ENCODE measurements around the gene HAGH.

HAGH gene

GRCh38 chr16:1767116-1767994 lies 59.3 kb downstream of the HAGH start:
- H3K4me3 ChIP-seq (ENCODE audit: low read depth, low read length) = no peak overlapping the region
- peaks cover 80% of the 10 kb centered on the region for H3K36me3 ChIP-seq
- DNase-seq = no peak
- H3K27me3 ChIP-seq (ENCODE audit: insufficient read depth, low read depth, severe bottlenecking) = no peaks in the 10 kb centered on the region
- H3K9me3 ChIP-seq (ENCODE audit: severe bottlenecking) = no peaks in the 10 kb centered on the region
- TF ChIP-seq CTCF (IDR thresholded peaks at IDR 0.05; ENCODE audit: low read depth, low read length) = no peak
- H3K27ac ChIP-seq = no peak overlapping the region

- H3K4me3 ChIP-seq (ENCODE audit: low read depth, low read length) = no peak overlapping the region
- peaks cover 74% of the 10 kb centered on the region for H3K36me3 ChIP-seq
- DNase-seq = no peak
- no peaks in the 10 kb centered on the region for H3K9me3 ChIP-seq (ENCODE audit: severe bottlenecking)
- H3K27ac ChIP-seq = no peak overlapping the region
- TF ChIP-seq CTCF (IDR thresholded peaks at IDR 0.05; ENCODE audit: low read depth, low read length) = no peak
- H3K27me3 ChIP-seq (ENCODE audit: insufficient read depth, low read depth, severe bottlenecking) = no peaks in the 10 kb centered on the region
Observed at GRCh38 chr16:1766701-1767100, 59.9 kb downstream of the HAGH start.

DNA sequence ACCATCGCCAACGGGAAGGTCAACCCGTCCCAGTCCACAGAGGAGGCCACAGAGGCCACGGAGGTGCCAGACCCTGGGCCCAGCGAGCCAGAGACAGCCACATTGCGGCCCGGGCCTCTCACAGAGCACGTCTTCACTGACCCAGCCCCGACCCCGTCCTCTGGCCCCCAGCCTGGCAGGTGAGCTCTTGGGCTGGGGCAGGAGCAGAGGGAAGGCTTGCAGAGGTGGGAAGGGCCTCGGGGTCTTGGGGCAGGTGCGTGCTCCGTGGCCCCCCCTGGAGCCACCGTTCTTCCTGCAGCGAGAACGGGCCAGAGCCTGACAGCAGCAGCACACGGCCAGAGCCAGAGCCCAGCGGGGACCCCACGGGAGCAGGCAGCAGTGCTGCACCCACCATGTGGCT lies 60.4 kb downstream of the HAGH start:
- H3K36me3 ChIP-seq = peaks cover 73% of the 10 kb centered on the region
- no peak for DNase-seq
- H3K9me3 ChIP-seq (ENCODE audit: severe bottlenecking) = no peaks in the 10 kb centered on the region
- no peak for TF ChIP-seq CTCF (IDR thresholded peaks at IDR 0.05; ENCODE audit: low read depth, low read length)
- H3K27ac ChIP-seq = no peak overlapping the region
- no peaks in the 10 kb centered on the region for H3K27me3 ChIP-seq (ENCODE audit: insufficient read depth, low read depth, severe bottlenecking)
- no peak overlapping the region for H3K4me3 ChIP-seq (ENCODE audit: low read depth, low read length)

- no peak for DNase-seq
- H3K4me3 ChIP-seq (ENCODE audit: low read depth, low read length) = no peak overlapping the region
- H3K27ac ChIP-seq = no peak overlapping the region
- no peaks in the 10 kb centered on the region for H3K27me3 ChIP-seq (ENCODE audit: insufficient read depth, low read depth, severe bottlenecking)
- no peak for TF ChIP-seq CTCF (IDR thresholded peaks at IDR 0.05; ENCODE audit: low read depth, low read length)
- no peaks in the 10 kb centered on the region for H3K9me3 ChIP-seq (ENCODE audit: severe bottlenecking)
- H3K36me3 ChIP-seq = peaks cover 76% of the 10 kb centered on the region
Observed at GRCh38 chr16:1765826-1766225, 60.8 kb downstream of the HAGH start.

- peaks cover 79% of the 10 kb centered on the region for H3K36me3 ChIP-seq
- no peak overlapping the region for H3K27ac ChIP-seq
- no peak for TF ChIP-seq CTCF (IDR thresholded peaks at IDR 0.05; ENCODE audit: low read depth, low read length)
- no peak for DNase-seq
- no peaks in the 10 kb centered on the region for H3K9me3 ChIP-seq (ENCODE audit: severe bottlenecking)
- H3K4me3 ChIP-seq (ENCODE audit: low read depth, low read length) = no peak overlapping the region
- H3K27me3 ChIP-seq (ENCODE audit: insufficient read depth, low read depth, severe bottlenecking) = no peaks in the 10 kb centered on the region
Observed at GRCh38 chr16:1764971-1765370, 61.7 kb downstream of the HAGH start.
